Measurements from ENCODE around the gene SLC38A7.

- TF ChIP-seq CTCF (IDR thresholded peaks at IDR 0.05; ENCODE audit: insufficient read depth, low read length, poor library complexity, severe bottlenecking), result no peak
- TF ChIP-seq EZH2phosphoT487 (conservative IDR thresholded peaks at IDR 0.05; ENCODE audit: low read length), result no peak
Observed at GRCh38 chr16:58730724-58731370, 46.3 kb upstream of the SLC38A7 start.
